ENCODE data around the gene BANF2.
"Not testable (repeated sequence)": the region's sequence is repeated elsewhere in the genome, so short reads cannot be mapped to it uniquely, and the experiment has no call there.

Gene BANF2

DNA sequence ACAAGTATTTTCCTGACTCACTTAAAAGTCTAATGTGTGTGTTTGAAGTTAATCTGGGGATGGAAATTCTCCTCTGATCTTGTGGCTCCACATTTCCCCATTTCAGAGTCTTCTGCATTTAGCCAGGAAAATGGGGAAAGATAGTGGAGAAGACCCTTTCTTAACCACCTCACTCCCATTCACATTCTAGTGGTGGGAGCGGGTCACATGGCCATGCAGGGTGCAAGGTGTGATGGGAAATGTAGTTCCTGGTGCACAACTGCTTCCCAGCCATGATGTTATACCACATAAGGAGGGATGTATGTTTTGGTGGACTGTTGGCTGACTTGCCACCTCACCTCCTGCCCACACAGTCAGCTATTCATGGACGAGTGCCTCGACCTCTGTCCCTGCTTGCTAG is 61.8 kb downstream of the BANF2 start:
- DNase-seq (ENCODE audit: extremely low read depth in 1 of 2, low read depth in 1 of 2) = no peak

DNA sequence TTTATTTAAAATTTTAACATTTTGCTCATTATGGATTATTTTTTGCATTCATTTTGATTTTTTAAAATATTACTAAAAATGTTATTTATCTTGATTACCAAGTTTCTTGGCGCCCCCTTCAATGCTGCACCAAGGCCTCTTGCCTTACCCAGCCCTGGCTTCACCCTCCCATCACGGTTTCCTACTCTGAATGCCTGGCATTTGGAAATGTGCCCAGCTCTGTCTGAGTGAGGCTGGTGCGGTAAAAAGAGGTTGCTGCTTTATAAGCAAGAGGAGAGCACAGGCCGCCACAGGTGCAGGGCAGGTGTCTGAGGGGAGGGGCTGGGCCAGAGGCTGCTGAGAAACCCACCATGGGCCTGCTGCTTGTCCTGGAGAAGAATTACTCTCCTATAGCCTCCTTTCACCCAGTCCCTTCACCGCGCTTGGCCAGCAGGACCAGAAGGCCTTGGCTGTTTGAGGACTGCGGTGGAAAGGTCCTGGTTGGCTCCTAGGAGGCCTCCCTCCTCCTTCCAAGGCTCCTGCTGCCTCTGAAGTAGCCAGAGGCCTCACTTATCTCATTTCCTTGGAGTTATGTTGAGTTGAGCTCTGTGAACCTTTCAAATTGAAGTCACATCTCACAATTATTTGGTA is 62.6 kb downstream of the BANF2 start:
- no peak for DNase-seq (ENCODE audit: extremely low read depth in 1 of 2, low read depth in 1 of 2)

DNA sequence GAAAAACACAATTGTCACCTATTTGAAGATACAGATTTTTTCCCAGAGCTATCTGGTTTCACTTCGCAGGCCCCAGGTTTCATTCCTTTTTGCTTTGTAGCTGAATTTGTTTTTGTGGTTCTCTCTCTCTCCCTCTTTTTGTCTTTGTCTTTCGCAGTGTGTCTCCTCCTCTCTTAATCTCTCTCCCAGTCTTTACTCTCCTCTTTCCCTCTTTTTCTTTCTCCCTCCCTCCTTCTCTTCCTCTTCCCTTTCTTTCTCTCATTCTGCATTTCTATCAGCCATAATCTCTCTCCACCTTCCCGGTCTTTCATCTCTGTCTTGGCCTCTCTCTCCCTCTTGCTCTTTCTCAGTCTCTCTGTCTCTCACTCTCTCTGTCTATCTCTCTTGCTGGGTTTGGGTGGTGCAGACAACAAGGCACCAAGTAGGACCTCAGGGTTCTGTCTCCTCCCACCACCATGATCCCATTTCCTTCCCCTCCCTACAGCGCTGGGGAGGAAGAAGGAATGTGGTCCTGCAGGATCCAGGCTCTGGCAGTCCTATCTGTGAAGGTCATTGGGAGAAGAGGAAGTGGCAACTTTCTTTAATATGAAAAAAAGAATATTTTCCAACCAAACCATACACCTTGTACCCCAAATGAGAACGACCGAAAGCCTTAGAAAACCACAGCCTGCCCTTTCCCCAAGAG is 63.2 kb downstream of the BANF2 start:
- DNase-seq (ENCODE audit: extremely low read depth in 1 of 2, low read depth in 1 of 2) = no peak

DNA sequence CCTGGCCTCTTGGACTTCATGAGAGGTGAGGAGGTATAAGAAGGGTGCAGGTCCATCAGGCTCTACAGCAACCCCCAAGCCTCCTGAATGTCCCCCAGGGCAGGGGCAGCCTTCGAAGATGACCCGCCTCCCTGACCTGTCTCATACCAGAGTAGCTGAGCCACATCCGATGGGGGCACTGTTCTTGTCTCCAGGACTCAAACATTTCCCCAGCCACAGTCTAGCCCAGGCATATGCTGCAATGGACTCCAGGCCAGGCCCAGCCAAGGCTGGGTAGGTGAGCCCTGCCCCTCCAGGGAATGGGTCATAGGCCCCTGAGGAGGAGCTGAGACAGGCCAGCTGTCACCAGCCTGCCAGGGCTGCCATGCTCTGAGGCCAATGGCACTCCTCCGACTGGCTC is 65.3 kb downstream of the BANF2 start:
- DNase-seq (ENCODE audit: extremely low read depth in 1 of 2, low read depth in 1 of 2) = no peak

DNA sequence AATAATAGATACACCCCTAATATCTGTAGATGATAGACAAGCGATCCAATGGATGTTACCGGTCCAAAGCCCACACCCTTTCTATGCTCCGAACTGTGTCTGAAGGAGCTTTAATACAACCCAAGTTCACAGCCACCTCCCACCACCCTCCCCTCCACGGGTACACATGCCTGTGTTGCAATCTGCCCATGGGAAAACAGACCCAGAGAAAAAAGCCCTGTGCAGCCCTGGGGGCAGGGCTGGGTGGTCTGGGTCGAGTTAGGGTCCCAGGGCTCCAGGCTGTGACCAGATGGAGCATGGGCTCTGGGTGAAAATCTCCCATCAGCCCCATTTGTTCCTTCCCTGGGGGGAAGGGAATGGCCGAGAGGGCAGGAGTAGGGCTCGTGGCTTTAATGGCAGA is 65.8 kb downstream of the BANF2 start:
- no peak for DNase-seq (ENCODE audit: extremely low read depth in 1 of 2, low read depth in 1 of 2)

DNA sequence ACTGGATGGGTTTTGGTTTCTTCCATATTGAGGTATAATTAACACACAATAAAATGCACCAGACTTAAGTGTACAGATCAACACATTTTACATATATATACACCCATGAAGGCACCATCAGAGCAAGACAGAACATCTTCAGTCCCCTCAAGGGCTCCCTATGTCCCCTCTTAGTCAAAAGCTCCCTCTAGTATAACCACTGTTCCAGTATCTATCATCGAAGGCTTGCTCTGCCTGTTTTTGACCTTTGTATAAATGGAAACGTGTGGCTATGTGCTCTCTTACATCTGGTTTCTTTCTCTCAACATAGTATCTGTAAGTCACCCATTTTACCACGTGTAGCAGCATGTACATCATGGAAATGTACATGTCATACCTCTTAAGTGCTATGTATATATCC is 66.5 kb downstream of the BANF2 start:
- no peak for DNase-seq (ENCODE audit: extremely low read depth in 1 of 2, low read depth in 1 of 2)

DNA sequence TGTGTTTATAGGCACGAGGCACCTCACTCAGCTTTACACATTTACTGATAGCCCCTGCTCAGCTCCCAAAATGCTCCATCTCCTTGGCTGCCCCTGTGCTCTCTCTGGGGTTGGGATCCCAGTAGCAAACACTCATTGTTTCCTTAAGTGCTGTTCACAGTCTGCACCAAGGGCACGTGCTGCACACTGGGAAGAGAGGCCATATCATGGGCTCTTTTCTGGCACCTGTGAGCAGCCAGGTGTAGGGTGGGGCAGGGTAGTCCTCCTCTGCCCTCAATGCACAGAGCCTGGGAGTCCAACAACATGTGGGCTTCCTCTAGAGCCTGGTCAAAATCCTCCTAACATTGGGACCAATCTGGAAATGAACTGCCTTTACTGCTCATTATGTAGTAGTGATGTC is 67.9 kb downstream of the BANF2 start:
- no peak for DNase-seq (ENCODE audit: extremely low read depth in 1 of 2, low read depth in 1 of 2)

DNA sequence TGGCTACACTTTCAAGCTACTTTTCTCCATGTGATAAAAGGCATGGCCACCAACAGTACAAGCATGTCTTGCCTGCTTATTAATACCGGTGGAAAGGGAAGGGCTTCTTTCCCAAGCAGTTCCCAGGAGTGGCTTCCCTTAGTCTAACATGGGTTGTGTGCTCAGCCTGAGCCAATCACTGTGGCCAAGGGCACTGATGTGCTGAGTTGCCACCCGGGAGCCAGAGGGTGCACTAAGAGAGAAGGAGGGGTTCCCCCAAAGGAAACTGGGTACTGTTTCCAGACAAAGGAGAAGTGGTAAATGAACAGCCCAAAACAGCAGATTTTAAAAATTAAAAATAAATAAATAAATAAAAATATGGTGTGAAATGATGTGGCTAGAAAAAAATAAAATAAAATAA is 68.5 kb downstream of the BANF2 start:
- no peak for DNase-seq (ENCODE audit: extremely low read depth in 1 of 2, low read depth in 1 of 2)

DNA sequence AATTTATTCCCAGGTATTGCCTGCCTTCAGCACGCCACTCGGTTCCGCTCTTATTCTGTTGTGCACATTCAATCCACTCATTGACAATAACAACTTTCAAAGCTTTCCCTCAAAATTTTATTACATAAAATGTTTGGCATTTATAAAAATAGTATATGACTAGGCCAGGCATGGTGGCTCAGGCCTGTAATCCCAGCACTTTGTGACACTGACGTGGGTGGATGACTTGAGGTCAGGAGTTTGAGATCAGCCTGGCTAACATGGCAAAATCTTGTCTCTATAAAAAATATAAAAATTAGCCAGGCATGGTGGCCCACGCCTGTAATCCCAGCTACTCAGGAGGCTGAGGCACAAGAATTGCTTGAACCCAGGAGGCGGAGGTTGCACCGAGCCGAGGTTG is 70.0 kb downstream of the BANF2 start:
- not testable (repeated sequence) for DNase-seq (ENCODE audit: extremely low read depth in 1 of 2, low read depth in 1 of 2)

DNA sequence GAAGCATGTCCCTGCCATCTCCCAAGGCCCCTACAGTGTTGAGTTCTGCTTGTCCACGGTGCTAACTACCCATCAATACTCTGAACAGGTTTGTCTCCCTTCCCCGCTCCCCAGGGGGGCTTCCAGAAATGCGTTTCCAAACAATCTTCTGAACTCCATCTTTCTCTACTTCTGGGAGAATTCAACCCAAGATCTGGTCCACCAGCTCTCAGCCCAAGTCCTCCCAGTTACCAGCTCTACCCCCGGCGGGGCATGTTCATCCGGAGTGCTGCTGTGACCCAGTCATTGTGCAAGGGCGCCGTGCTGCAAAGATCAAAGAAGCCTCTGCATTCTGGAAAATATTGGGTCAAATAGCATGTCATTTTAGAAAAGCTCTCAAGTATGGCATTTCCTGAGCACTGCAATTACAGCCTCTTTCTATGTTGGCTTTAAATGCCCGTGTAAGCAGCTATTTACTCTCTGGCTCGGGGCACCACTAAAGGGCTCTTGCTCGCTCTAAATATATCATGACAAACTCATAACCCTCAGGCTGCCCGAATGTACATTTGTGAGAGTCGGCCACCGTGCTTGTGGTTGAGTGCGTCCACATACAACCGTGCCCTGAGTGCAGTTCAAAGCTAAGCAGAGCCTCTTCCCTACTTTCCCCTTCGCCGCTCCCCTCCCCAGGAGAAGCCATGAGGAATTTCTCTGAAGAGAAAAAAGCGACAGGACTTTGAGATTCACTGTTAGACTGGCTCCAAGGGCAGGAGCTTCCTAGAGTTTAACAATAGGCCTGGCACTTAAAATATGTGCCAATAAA is 71.6 kb downstream of the BANF2 start:
- DNase-seq (ENCODE audit: extremely low read depth in 1 of 2, low read depth in 1 of 2) = no peak

DNA sequence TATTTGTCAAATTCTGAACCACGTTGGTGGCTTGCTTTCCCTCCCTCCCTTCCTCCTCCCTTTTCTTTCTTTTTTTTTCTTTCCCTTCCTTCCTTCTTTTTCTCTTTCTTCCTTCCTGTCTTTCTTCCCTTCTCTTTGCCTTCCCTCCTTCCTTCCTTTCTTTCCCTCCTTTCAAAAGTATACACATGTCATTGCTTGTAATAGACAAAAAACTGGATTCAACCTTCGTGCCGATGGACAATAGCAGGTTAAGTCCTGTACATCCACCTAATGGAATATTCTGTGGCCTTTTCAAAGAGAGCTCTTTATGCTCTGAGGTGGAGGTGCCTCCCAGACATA is 72.2 kb downstream of the BANF2 start:
- no peak for DNase-seq (ENCODE audit: extremely low read depth in 1 of 2, low read depth in 1 of 2)

DNA sequence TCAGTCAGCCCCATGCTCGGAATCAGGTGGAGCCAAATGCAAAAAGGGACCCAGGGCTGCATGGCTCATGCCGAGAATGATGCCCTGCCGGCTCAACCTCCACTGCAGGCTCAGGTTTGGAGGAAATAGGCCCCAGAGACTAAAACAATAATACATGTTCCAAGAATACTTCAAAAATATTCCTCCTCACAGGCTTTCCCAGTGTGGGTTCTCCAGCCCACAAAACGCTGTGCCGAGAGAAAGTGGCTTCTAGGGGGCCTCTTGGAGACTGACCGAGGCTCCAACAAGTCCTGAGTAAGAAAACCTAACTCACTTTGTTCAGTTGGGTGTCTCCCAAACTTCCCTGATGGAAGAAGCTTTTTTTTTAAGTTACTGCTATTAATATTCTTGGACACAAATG is 73.9 kb downstream of the BANF2 start:
- DNase-seq (ENCODE audit: extremely low read depth in 1 of 2, low read depth in 1 of 2) = no peak

DNA sequence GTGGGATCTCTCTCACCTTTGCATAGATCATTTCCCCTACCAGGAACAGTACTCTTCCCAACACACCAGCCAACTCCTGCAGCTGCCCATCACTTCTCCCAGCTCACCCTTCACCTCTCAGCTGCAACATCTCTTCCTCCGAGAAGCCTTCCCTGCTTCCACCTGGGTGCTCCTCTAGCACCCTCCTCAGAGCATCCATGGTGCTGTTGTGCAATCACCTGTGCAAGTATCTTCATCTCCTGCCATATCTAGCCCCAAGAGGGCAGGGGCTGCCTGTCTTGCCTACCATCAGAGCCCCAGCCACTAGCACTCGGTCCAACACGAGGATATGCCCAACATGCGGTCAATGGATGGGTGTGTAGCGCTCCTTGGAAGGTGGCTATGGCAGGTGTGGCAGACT is 75.8 kb downstream of the BANF2 start:
- DNase-seq (ENCODE audit: extremely low read depth in 1 of 2, low read depth in 1 of 2) = no peak

DNA sequence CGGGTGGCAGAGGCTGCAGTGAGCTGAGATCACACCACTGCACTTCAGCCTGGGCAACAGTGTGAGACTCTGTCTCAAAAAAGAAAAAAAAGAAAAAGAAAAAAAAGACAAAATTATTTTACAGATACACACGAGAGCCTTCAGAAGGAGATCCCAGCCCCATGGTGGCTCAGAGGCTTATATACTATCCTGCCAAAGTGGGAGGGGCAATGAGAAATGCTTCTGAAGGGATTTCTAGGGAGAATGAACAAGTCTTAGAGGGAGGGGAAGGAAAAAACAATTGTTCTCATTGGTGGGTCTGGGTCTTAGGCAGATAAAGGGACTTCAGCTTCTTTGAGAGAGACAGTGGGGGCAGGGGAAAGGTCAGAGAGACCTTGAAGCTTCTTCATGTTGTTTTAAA is 76.8 kb downstream of the BANF2 start:
- DNase-seq (ENCODE audit: extremely low read depth in 1 of 2, low read depth in 1 of 2) = no peak

DNA sequence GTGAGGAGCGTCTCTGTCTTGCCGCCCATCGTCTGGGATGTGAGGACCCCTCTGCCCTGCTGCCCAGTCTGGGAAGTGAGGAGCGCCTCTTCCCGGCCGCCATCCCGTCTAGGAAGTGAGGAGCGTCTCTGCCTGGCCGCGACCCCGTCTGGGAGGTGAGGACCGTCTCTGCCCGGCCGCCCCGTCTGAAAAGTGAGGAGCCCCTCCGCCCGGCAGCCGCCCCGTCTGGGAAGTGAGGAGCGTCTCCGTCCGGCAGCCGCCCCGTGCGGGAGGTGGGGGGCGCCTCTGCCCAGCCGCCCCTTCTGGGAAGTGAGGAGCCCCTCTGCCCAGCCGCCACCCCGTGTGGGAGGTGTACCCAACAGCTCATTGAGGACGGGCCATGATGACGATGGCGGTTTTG is 79.2 kb downstream of the BANF2 start:
- not testable (repeated sequence) for DNase-seq (ENCODE audit: extremely low read depth in 1 of 2, low read depth in 1 of 2)

DNA sequence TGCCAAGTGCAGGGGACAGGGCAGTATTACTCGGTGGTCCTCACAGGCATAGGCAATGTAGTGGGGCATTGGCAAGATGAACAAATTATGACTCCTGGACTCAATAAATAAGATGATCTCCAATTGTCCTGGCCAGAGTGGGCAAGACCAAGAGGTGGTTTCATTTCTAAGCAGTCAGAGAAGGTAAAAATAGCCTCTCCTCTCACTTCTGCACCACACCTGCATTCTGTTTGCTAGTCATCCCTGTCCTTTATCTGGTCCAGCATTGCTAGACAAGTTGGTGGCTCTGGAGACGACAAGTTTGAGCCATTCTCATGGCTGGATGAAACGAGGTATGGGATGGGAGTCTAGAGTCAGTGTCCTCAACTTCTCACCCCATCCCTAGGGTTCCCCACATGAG is 83.0 kb downstream of the BANF2 start:
- no peak for DNase-seq (ENCODE audit: extremely low read depth in 1 of 2, low read depth in 1 of 2)

DNA sequence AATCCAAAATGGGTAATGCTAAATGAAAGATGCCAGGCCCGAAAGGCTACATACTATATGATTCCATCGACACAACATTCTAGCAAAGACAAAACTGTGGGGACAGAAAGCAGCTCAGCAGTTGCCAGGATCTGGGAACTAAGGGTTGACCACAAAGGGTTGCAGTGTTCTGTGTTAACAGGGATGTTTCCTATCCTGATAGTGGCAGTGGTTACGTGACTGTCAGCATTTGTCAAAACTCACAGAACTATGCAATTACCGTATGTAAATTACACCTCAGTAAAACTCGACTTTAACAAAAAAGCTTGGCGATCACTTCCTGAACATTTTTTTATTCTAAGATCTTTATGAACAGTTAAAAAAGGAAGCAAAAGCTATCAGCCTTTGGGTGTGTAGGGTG is 83.9 kb downstream of the BANF2 start:
- DNase-seq (ENCODE audit: extremely low read depth in 1 of 2, low read depth in 1 of 2) = no peak

DNA sequence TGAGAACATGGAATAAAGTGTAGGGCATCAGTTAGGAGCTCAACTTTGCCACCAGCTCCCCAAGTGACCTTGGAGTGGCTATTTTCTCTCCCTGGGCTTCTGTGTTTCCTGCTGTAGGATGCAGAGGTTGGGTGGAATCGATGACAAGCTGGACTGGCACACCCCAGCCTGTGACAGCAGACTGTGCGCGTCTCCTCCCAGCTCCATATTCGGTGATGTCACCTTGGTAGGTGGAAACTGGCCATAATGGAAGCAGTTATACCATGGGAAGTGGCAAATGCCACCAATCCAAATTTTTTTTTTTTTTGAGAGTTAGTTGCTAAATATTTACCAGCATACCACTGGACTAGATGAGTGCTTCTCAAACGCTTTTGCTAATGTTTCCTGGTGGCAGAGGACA is 85.2 kb downstream of the BANF2 start:
- no peak for DNase-seq (ENCODE audit: extremely low read depth in 1 of 2, low read depth in 1 of 2)

Measured in activated CD8-positive, alpha-beta memory T cell treated with anti-CD3 and anti-CD28 coated beads for 1 hour (primary cell).